ENCODE data around the gene FCHSD2.

DNA sequence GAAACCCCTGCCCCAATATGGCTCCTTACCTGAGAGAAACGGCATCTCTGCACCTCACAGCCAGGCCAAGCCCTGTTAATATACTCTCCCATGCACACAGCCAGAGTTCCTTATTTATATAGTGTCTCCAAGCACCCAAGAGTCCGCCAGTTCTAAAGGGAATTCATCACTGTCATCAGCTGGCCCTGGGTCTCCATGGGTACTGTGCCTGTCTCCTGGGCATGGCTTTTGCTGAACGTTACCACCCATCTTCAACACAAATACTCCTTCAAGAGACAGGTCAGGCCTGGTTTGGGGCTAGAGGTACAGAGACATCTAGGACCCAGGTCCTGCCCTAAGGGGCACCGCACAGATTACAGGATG lies 329.5 kb downstream of the FCHSD2 start:
- TF ChIP-seq EZH2 (IDR thresholded peaks at IDR 0.05; ENCODE audit: insufficient read depth, low read length) (no peak), CTCF (IDR thresholded peaks at IDR 0.05; ENCODE audit: insufficient read depth, low read depth, low read length) (no peak)

Measured in astrocyte (in vitro differentiated cells and primary cell).